ENCODE data around the gene CREB1.

- TF ChIP-seq CTCF (IDR thresholded peaks at IDR 0.05) (no peak), POLR2AphosphoS5 (IDR thresholded peaks at IDR 0.05) (no peak)
Measured at GRCh38 chr2:207499114-207499513, 30.6 kb upstream of the CREB1 start.
